ENCODE results near the gene FOXI1. TPM values are rescaled to one million over a fixed set of nuclear protein-coding genes. Genes with fewer than 3 reads are reported as not detected.

The FOXI1 gene
- total RNA-seq, 2 donors from 2014 or later, result 0.16 TPM; not detected in 1

DNA sequence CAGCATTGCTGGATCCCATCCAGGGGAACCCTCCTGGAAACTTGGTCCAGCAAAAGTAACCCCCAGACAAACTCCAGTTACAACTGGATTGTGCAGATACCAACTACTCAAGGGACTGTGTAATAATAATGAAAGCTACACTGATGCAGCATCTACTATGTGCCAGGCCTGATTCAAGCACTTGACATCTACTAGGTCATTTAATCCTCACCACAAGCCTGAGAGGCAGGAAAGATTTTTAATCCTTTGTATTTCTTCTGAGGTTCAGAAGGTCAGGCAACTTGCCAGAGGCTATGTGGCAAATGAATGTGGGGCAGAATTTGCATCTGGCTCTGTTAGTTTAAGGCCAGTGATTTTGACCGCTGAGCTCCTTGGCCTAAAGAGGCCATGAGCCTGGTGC lies 29.5 kb upstream of the FOXI1 start:
- no peaks in the 10 kb centered on the region for H3K4me1 ChIP-seq
- H3K27me3 ChIP-seq, result no peaks in the 10 kb centered on the region
- no peak overlapping the region for H3K4me3 ChIP-seq
- H3K9me3 ChIP-seq, result no peaks in the 10 kb centered on the region
- no peak overlapping the region for H3K9ac ChIP-seq (ENCODE audit: low read depth in 2 of 2, low read length in 2 of 2)
- TF ChIP-seq, protein P1, sequence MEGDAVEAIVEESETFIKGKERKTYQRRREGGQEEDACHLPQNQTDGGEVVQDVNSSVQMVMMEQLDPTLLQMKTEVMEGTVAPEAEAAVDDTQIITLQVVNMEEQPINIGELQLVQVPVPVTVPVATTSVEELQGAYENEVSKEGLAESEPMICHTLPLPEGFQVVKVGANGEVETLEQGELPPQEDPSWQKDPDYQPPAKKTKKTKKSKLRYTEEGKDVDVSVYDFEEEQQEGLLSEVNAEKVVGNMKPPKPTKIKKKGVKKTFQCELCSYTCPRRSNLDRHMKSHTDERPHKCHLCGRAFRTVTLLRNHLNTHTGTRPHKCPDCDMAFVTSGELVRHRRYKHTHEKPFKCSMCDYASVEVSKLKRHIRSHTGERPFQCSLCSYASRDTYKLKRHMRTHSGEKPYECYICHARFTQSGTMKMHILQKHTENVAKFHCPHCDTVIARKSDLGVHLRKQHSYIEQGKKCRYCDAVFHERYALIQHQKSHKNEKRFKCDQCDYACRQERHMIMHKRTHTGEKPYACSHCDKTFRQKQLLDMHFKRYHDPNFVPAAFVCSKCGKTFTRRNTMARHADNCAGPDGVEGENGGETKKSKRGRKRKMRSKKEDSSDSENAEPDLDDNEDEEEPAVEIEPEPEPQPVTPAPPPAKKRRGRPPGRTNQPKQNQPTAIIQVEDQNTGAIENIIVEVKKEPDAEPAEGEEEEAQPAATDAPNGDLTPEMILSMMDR (IDR thresholded peaks at IDR 0.05), result no peak
- H3K36me3 ChIP-seq, result no peaks in the 10 kb centered on the region
- no peak overlapping the region for H3K27ac ChIP-seq
- intact Hi-C loops (cut with DNase I), result no loop called here
- DNase-seq, result no peak

DNA sequence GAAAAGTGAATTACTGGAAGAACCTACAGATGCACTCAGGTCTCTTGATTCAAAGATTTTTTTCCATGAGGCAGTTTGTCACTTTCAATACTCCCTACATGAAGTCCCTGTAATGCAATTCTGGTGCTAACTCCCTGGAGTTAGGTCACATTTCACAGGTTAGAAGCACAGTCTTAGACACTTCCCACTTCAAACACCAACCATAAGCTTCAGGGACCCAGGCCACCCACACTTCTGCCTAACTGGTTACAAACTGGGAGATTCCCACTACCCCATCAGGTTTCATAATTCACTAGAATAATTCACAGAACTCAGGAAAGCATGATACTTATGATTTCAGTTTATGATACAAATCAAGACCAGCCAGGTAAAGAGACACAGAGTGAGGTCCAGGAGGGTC lies 29.0 kb upstream of the FOXI1 start:
- no peak overlapping the region for H3K4me3 ChIP-seq
- no peak overlapping the region for H3K9ac ChIP-seq (ENCODE audit: low read depth in 2 of 2, low read length in 2 of 2)
- H3K4me1 ChIP-seq, result no peaks in the 10 kb centered on the region
- no peak for DNase-seq
- H3K9me3 ChIP-seq, result no peaks in the 10 kb centered on the region
- TF ChIP-seq, protein P1 (IDR thresholded peaks at IDR 0.05), result no peak
- H3K27me3 ChIP-seq, result no peaks in the 10 kb centered on the region
- no peak overlapping the region for H3K27ac ChIP-seq
- H3K36me3 ChIP-seq, result no peaks in the 10 kb centered on the region
- intact Hi-C loops (cut with DNase I), result no loop called here

DNA sequence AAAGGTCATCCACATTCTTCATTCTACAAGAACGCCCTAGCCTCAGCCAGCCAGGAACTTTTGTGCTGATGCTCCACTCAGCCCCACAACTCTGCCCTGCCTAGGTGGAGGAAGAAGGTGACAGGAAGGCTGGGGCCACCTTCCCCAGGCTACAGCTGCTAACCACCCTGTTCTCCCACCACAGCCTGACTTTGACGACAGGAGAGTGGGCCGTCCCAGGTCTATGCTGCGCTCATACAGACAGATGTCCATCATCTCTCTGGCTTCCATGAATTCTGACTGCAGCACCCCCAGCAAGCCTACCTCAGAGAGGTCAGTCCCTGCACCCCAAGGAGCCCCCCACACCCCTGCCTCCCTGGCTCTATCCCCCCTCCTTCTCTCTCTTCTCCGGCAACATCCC lies 28.2 kb upstream of the FOXI1 start:
- intact Hi-C loops (cut with DNase I), result no loop called here
- no peaks in the 10 kb centered on the region for H3K9me3 ChIP-seq
- no peak overlapping the region for H3K4me3 ChIP-seq
- no peaks in the 10 kb centered on the region for H3K4me1 ChIP-seq
- no peak overlapping the region for H3K27ac ChIP-seq
- H3K36me3 ChIP-seq, result no peaks in the 10 kb centered on the region
- H3K27me3 ChIP-seq, result no peaks in the 10 kb centered on the region
- DNase-seq, result no peak
- TF ChIP-seq, protein P1 (IDR thresholded peaks at IDR 0.05), result no peak
- H3K9ac ChIP-seq (ENCODE audit: low read depth in 2 of 2, low read length in 2 of 2), result no peak overlapping the region

DNA sequence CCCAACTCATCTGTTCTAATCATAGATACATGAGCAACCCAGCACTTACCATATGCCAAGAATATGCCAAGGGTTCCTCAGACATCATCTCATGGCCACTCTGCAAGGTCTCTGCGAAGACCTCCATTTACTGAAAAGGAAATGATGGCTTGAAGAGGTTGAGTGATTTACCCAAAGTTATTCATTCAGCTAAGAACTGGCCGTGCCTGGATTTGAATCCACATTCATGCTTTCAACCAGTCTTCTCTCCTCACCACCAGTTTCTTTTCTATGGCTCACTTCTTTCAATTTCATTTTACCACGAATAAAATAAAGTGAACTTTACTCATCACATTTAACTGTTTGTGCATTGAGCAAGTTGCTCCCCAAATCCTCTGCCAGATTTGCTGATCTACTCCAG lies 27.2 kb upstream of the FOXI1 start:
- no peaks in the 10 kb centered on the region for H3K9me3 ChIP-seq
- DNase-seq, result no peak

DNA sequence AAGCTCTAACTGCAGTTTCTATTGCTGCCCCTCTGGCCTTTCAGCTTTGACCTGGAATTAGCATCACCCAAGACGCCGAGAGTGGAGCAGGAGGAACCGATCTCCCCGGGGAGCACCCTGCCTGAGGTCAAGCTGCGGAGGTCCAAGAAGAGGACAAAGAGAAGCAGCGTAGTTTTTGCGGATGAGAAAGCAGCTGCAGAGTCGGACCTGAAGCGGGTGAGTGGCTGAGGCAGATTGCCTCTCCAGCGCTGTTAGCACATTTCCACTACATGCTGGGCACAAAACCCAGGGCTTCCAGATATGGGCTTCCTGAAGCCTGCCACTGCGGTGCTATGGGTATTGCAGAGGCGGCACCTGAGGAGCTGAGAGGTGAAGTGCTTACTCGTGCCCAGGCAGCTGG lies 26.8 kb upstream of the FOXI1 start:
- no peak for DNase-seq
- H3K9me3 ChIP-seq, result no peaks in the 10 kb centered on the region
- no peaks in the 10 kb centered on the region for H3K27me3 ChIP-seq
- H3K36me3 ChIP-seq, result no peaks in the 10 kb centered on the region
- H3K4me1 ChIP-seq, result no peaks in the 10 kb centered on the region
- H3K4me3 ChIP-seq, result no peak overlapping the region
- H3K27ac ChIP-seq, result no peak overlapping the region
- intact Hi-C loops (cut with DNase I), result no loop called here
- H3K9ac ChIP-seq (ENCODE audit: low read depth in 2 of 2, low read length in 2 of 2), result no peak overlapping the region
- TF ChIP-seq, protein P1 (IDR thresholded peaks at IDR 0.05), result no peak

More for the DNA sequence above, 27.2 kb upstream of the FOXI1 start:
- TF ChIP-seq, protein P1 (IDR thresholded peaks at IDR 0.05), result no peak
- Histone ChIP-seq H3K36me3 (no peaks in the 10 kb centered on the region), H3K27me3 (no peaks in the 10 kb centered on the region), H3K4me3 (no peak overlapping the region), H3K27ac (no peak overlapping the region), H3K9ac (ENCODE audit: low read depth in 2 of 2, low read length in 2 of 2) (no peak overlapping the region), H3K4me1 (no peaks in the 10 kb centered on the region)
- intact Hi-C loops (cut with DNase I), result no loop called here

DNA sequence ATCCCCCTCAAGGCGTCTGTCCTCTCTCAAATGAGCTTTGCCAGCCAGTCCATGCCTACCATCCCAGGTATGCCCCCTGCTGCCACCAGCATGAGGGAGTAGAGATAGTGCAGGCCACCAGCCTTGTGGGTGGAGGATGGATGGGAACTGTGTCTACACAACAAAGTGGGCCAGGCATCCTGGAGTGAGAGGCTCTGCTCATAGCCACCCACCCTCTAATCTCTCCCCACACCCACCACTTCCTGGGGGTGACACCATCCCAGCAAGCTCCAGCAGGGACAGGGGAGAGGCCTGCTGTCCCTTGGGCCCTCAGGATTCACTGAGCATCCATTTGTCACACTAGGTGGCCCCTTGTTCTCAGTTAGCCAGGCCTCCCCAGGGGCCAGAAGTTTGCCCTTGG lies 25.5 kb upstream of the FOXI1 start:
- Histone ChIP-seq H3K9ac (ENCODE audit: low read depth in 2 of 2, low read length in 2 of 2) (no peak overlapping the region), H3K27ac (no peak overlapping the region), H3K36me3 (no peaks in the 10 kb centered on the region), H3K4me1 (no peaks in the 10 kb centered on the region), H3K4me3 (no peak overlapping the region), H3K27me3 (no peaks in the 10 kb centered on the region), H3K9me3 (no peaks in the 10 kb centered on the region)
- TF ChIP-seq, protein P1 (IDR thresholded peaks at IDR 0.05), result no peak
- intact Hi-C loops (cut with DNase I), result no loop called here
- DNase-seq, result no peak
